ENCODE results near the gene KMT5C.

The KMT5C gene

GRCh38 chr19:55305491-55305890, 34.2 kb upstream of the KMT5C start:
- peaks cover 27% of the 10 kb centered on the region for H3K36me3 ChIP-seq (ENCODE audit: control insufficient read depth, insufficient read depth, low read length)
- H3K4me1 ChIP-seq (ENCODE audit: control insufficient read depth, insufficient read depth, low read length): peaks cover 7% of the 10 kb centered on the region
- H3K27me3 ChIP-seq (ENCODE audit: control insufficient read depth, insufficient read depth, low read length, poor library complexity, severe bottlenecking): no peaks in the 10 kb centered on the region
- no peak overlapping the region for H3K27ac ChIP-seq (ENCODE audit: insufficient read depth, low read depth, low read length, poor library complexity, severe bottlenecking)
- no peaks in the 10 kb centered on the region for H3K9me3 ChIP-seq (ENCODE audit: control insufficient read depth, low read length)
- no peak overlapping the region for H3K4me3 ChIP-seq (ENCODE audit: insufficient read depth, low read depth, low read length)
- WGBS, 2 experiments: 87 to 90% methylated on average over 9 of the region's 9 CpGs

- H3K9me3 ChIP-seq (ENCODE audit: control insufficient read depth, low read length): no peaks in the 10 kb centered on the region
- H3K36me3 ChIP-seq (ENCODE audit: control insufficient read depth, insufficient read depth, low read length): peaks cover 27% of the 10 kb centered on the region
- no peaks in the 10 kb centered on the region for H3K27me3 ChIP-seq (ENCODE audit: control insufficient read depth, insufficient read depth, low read length, poor library complexity, severe bottlenecking)
- peaks cover 6% of the 10 kb centered on the region for H3K4me1 ChIP-seq (ENCODE audit: control insufficient read depth, insufficient read depth, low read length)
- 93 to 96% methylated on average over 17 of the region's 17 CpGs for WGBS, 2 experiments
- H3K4me3 ChIP-seq (ENCODE audit: insufficient read depth, low read depth, low read length): no peak overlapping the region
- H3K27ac ChIP-seq (ENCODE audit: insufficient read depth, low read depth, low read length, poor library complexity, severe bottlenecking): no peak overlapping the region
These were observed 33.6 kb upstream of the KMT5C start for GRCh38 chr19:55305983-55306562.

GRCh38 chr19:55306712-55307111, 33.0 kb upstream of the KMT5C start:
- H3K27ac ChIP-seq (ENCODE audit: insufficient read depth, low read depth, low read length, poor library complexity, severe bottlenecking): no peak overlapping the region
- no peaks in the 10 kb centered on the region for H3K27me3 ChIP-seq (ENCODE audit: control insufficient read depth, insufficient read depth, low read length, poor library complexity, severe bottlenecking)
- 97 to 98% methylated on average over 3 of the region's 3 CpGs for WGBS, 2 experiments
- H3K4me1 ChIP-seq (ENCODE audit: control insufficient read depth, insufficient read depth, low read length): no peaks in the 10 kb centered on the region
- no peak overlapping the region for H3K4me3 ChIP-seq (ENCODE audit: insufficient read depth, low read depth, low read length)
- H3K9me3 ChIP-seq (ENCODE audit: control insufficient read depth, low read length): no peaks in the 10 kb centered on the region
- H3K36me3 ChIP-seq (ENCODE audit: control insufficient read depth, insufficient read depth, low read length): peaks cover 27% of the 10 kb centered on the region

GRCh38 chr19:55308281-55308680, 31.4 kb upstream of the KMT5C start:
- H3K27ac ChIP-seq (ENCODE audit: insufficient read depth, low read depth, low read length, poor library complexity, severe bottlenecking): no peak overlapping the region
- 94 to 95% methylated on average over 11 of the region's 11 CpGs for WGBS, 2 experiments
- no peak overlapping the region for H3K4me3 ChIP-seq (ENCODE audit: insufficient read depth, low read depth, low read length)
- H3K36me3 ChIP-seq (ENCODE audit: control insufficient read depth, insufficient read depth, low read length): peaks cover 17% of the 10 kb centered on the region
- no peaks in the 10 kb centered on the region for H3K4me1 ChIP-seq (ENCODE audit: control insufficient read depth, insufficient read depth, low read length)
- H3K27me3 ChIP-seq (ENCODE audit: control insufficient read depth, insufficient read depth, low read length, poor library complexity, severe bottlenecking): no peaks in the 10 kb centered on the region
- H3K9me3 ChIP-seq (ENCODE audit: control insufficient read depth, low read length): no peaks in the 10 kb centered on the region

- Histone ChIP-seq H3K9me3 (ENCODE audit: control insufficient read depth, low read length) (no peaks in the 10 kb centered on the region), H3K27ac (ENCODE audit: insufficient read depth, low read depth, low read length, poor library complexity, severe bottlenecking) (no peak overlapping the region), H3K36me3 (ENCODE audit: control insufficient read depth, insufficient read depth, low read length) (peaks cover 12% of the 10 kb centered on the region), H3K27me3 (ENCODE audit: control insufficient read depth, insufficient read depth, low read length, poor library complexity, severe bottlenecking) (no peaks in the 10 kb centered on the region), H3K4me3 (ENCODE audit: insufficient read depth, low read depth, low read length) (no peak overlapping the region), H3K4me1 (ENCODE audit: control insufficient read depth, insufficient read depth, low read length) (no peaks in the 10 kb centered on the region)
- WGBS, 2 experiments: 92 to 95% methylated on average over 5 of the region's 5 CpGs
These were observed 30.2 kb upstream of the KMT5C start for GRCh38 chr19:55309448-55309847.

GRCh38 chr19:55310498-55310897, 29.2 kb upstream of the KMT5C start:
- Histone ChIP-seq H3K4me1 (ENCODE audit: control insufficient read depth, insufficient read depth, low read length) (no peaks in the 10 kb centered on the region), H3K36me3 (ENCODE audit: control insufficient read depth, insufficient read depth, low read length) (peaks cover 12% of the 10 kb centered on the region), H3K27ac (ENCODE audit: insufficient read depth, low read depth, low read length, poor library complexity, severe bottlenecking) (no peak overlapping the region), H3K9me3 (ENCODE audit: control insufficient read depth, low read length) (no peaks in the 10 kb centered on the region), H3K4me3 (ENCODE audit: insufficient read depth, low read depth, low read length) (no peak overlapping the region), H3K27me3 (ENCODE audit: control insufficient read depth, insufficient read depth, low read length, poor library complexity, severe bottlenecking) (no peaks in the 10 kb centered on the region)
- WGBS, 2 experiments: 92% methylated on average over 7 of the region's 7 CpGs

- Histone ChIP-seq H3K36me3 (ENCODE audit: control insufficient read depth, insufficient read depth, low read length) (peaks cover 8% of the 10 kb centered on the region), H3K27me3 (ENCODE audit: control insufficient read depth, insufficient read depth, low read length, poor library complexity, severe bottlenecking) (no peaks in the 10 kb centered on the region), H3K4me1 (ENCODE audit: control insufficient read depth, insufficient read depth, low read length) (no peaks in the 10 kb centered on the region), H3K9me3 (ENCODE audit: control insufficient read depth, low read length) (no peaks in the 10 kb centered on the region), H3K4me3 (ENCODE audit: insufficient read depth, low read depth, low read length) (no peak overlapping the region), H3K27ac (ENCODE audit: insufficient read depth, low read depth, low read length, poor library complexity, severe bottlenecking) (no peak overlapping the region)
- WGBS, 2 experiments: 87 to 89% methylated on average over 9 of the region's 9 CpGs
These were observed 28.3 kb upstream of the KMT5C start for GRCh38 chr19:55311397-55311796.

- Histone ChIP-seq H3K4me1 (ENCODE audit: control insufficient read depth, insufficient read depth, low read length) (no peaks in the 10 kb centered on the region), H3K36me3 (ENCODE audit: control insufficient read depth, insufficient read depth, low read length) (peaks cover 4% of the 10 kb centered on the region), H3K27me3 (ENCODE audit: control insufficient read depth, insufficient read depth, low read length, poor library complexity, severe bottlenecking) (no peaks in the 10 kb centered on the region), H3K4me3 (ENCODE audit: insufficient read depth, low read depth, low read length) (no peak overlapping the region), H3K27ac (ENCODE audit: insufficient read depth, low read depth, low read length, poor library complexity, severe bottlenecking) (no peak overlapping the region), H3K9me3 (ENCODE audit: control insufficient read depth, low read length) (no peaks in the 10 kb centered on the region)
- WGBS, 2 experiments: 93 to 94% methylated on average over 18 of the region's 18 CpGs
These were observed 27.9 kb upstream of the KMT5C start for GRCh38 chr19:55311797-55312196.

- H3K27ac ChIP-seq (ENCODE audit: insufficient read depth, low read depth, low read length, poor library complexity, severe bottlenecking): no peak overlapping the region
- H3K36me3 ChIP-seq (ENCODE audit: control insufficient read depth, insufficient read depth, low read length): peaks cover 3% of the 10 kb centered on the region
- WGBS, 2 experiments: 92 to 93% methylated on average over 47 of the region's 47 CpGs
- H3K4me1 ChIP-seq (ENCODE audit: control insufficient read depth, insufficient read depth, low read length): no peaks in the 10 kb centered on the region
- no peaks in the 10 kb centered on the region for H3K27me3 ChIP-seq (ENCODE audit: control insufficient read depth, insufficient read depth, low read length, poor library complexity, severe bottlenecking)
- no peak overlapping the region for H3K4me3 ChIP-seq (ENCODE audit: insufficient read depth, low read depth, low read length)
- H3K9me3 ChIP-seq (ENCODE audit: control insufficient read depth, low read length): no peaks in the 10 kb centered on the region
These were observed 26.8 kb upstream of the KMT5C start for GRCh38 chr19:55312621-55313512.

GRCh38 chr19:55314396-55314795, 25.3 kb upstream of the KMT5C start:
- H3K4me3 ChIP-seq (ENCODE audit: insufficient read depth, low read depth, low read length): no peak overlapping the region
- H3K4me1 ChIP-seq (ENCODE audit: control insufficient read depth, insufficient read depth, low read length): no peaks in the 10 kb centered on the region
- H3K9me3 ChIP-seq (ENCODE audit: control insufficient read depth, low read length): no peaks in the 10 kb centered on the region
- no peaks in the 10 kb centered on the region for H3K36me3 ChIP-seq (ENCODE audit: control insufficient read depth, insufficient read depth, low read length)
- 87 to 90% methylated on average over 8 of the region's 8 CpGs for WGBS, 2 experiments
- no peaks in the 10 kb centered on the region for H3K27me3 ChIP-seq (ENCODE audit: control insufficient read depth, insufficient read depth, low read length, poor library complexity, severe bottlenecking)
- no peak overlapping the region for H3K27ac ChIP-seq (ENCODE audit: insufficient read depth, low read depth, low read length, poor library complexity, severe bottlenecking)

All from ectodermal cell (in vitro differentiated cells).